ENCODE results near the gene SPACA4.

The SPACA4 gene

GRCh38 chr19:48651683-48652048, 45.1 kb downstream of the SPACA4 start:
- DNase-seq (ENCODE audit: low read depth): no peak

DNA sequence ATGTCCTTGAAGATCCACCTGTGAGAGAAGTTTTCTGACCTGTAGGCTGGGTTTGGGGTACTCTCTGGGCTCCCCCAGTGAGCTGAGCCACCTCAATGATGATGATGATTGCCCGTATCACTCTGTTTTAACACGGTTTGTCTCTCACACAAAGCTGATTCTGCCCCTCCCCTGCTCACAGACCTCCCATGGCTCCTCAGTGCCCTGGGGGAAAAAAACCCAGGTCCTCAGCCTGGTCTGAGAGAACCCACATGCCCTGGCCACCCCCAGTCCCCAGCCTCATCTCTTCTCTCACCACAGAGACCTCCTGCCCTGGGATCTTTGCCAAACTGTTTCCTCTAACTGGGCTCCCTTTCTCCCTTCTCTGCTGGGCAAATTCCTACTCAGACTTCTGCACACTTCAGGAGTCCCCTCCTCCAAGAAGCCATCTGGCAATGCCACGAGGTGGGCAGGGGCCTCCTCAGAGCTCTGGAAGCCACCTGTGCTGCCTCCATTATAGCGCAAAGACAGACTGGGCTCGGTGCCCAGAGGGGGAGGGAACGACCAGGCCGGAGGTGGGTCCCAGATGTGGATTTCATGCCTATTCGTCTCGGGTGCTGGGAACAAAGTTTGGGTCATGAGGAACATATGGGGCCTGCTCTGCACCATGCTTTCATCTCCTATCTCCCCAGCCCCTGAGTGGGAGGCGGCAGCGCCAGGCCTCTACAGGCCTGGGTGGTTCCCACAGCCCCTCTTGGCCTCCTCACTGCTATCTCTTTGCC, 47.9 kb downstream of the SPACA4 start:
- DNase-seq (ENCODE audit: low read depth): no peak

- DNase-seq (ENCODE audit: low read depth): peak; percentile 84
Measured at GRCh38 chr19:48656840-48657474, 50.4 kb downstream of the SPACA4 start.
